Parathyroid adenoma (tissue), 2 donors: ENCODE results near the gene FLRT1.

Experiments used
- H2AFZ ChIP-seq: fragments of 300-600 bp; sonication (generic); one replicate; pipeline ENCODE4 v1.7.0; 2017; ENCODE audit warnings: antibody characterized with exemption, mild to moderate bottlenecking
- H3K27ac ChIP-seq: fragments of 300-600 bp; sonication (generic); one replicate; pipeline ENCODE4 v1.7.0; 2017
- H3K27me3 ChIP-seq: fragments of 300-600 bp; sonication (generic); one replicate; pipeline ENCODE4 v1.7.0; 2017; ENCODE audit warnings: low read length; ENCODE audit not compliant: control insufficient read depth, insufficient read depth
- H3K36me3 ChIP-seq: fragments of 300-600 bp; sonication (generic); one replicate; pipeline ENCODE4 v1.7.0; 2017; ENCODE audit warnings: low read length; ENCODE audit not compliant: control insufficient read depth, insufficient read depth
- H3K4me1 ChIP-seq: fragments of 300-600 bp; sonication (generic); one replicate; pipeline ENCODE4 v1.7.0; 2017; ENCODE audit warnings: control low read depth
- H3K4me2 ChIP-seq: fragments of 300-600 bp; sonication (generic); one replicate; pipeline ENCODE4 v1.7.0; 2017; ENCODE audit warnings: low read length
- H3K4me3 ChIP-seq: fragments of 300-600 bp; sonication (generic); one replicate; pipeline ENCODE4 v1.7.0; 2017; ENCODE audit warnings: low read depth, low read length
- H3K79me2 ChIP-seq: fragments of 300-600 bp; sonication (generic); one replicate; pipeline ENCODE4 v1.7.0; 2017; ENCODE audit warnings: control low read depth
- H3K9ac ChIP-seq: fragments of 300-600 bp; sonication (generic); one replicate; pipeline ENCODE4 v1.7.0; 2017; ENCODE audit warnings: mild to moderate bottlenecking
- H3K9me3 ChIP-seq: fragments of 300-600 bp; sonication (generic); one replicate; pipeline ENCODE4 v1.7.0; 2017; ENCODE audit warnings: low read length; ENCODE audit not compliant: control insufficient read depth
- TF ChIP-seq, protein P1 (sequence below): fragments of 300-600 bp; sonication (generic); IDR thresholded peaks from one replicate; pipeline ENCODE4 v1.7.0; 2017; ENCODE audit warnings: antibody characterized with exemption, mild to moderate bottlenecking
- donor health status: primary hyperparathyroidism.

FLRT1 gene

DNA sequence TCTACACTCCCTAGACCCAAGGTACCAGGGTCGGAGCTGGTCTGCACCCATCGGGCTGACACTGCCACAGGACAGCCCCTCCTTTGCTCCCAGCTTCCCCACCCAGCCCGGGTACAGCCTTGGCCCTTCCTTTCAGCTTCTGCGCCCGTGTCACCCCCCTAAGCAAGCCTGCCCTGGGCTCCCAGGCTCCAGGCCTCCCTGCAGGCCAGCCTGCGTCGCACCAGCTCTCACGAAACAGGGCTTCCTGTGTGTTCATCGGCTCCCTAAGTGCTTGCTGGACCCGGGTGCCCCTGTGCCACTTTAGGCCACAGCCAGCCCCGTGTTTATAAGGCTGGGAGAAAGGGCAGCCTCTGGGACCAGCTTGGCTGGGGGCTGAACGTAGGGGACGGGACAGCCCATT lies 21.1 kb downstream of the FLRT1 start:
- H3K9me3 ChIP-seq: no peaks in the 10 kb centered on the region
- TF ChIP-seq, protein P1, sequence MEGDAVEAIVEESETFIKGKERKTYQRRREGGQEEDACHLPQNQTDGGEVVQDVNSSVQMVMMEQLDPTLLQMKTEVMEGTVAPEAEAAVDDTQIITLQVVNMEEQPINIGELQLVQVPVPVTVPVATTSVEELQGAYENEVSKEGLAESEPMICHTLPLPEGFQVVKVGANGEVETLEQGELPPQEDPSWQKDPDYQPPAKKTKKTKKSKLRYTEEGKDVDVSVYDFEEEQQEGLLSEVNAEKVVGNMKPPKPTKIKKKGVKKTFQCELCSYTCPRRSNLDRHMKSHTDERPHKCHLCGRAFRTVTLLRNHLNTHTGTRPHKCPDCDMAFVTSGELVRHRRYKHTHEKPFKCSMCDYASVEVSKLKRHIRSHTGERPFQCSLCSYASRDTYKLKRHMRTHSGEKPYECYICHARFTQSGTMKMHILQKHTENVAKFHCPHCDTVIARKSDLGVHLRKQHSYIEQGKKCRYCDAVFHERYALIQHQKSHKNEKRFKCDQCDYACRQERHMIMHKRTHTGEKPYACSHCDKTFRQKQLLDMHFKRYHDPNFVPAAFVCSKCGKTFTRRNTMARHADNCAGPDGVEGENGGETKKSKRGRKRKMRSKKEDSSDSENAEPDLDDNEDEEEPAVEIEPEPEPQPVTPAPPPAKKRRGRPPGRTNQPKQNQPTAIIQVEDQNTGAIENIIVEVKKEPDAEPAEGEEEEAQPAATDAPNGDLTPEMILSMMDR: no peak
- no peaks in the 10 kb centered on the region for H3K4me1 ChIP-seq
- no peaks in the 10 kb centered on the region for H3K79me2 ChIP-seq
- no peak overlapping the region for H3K4me2 ChIP-seq
- H3K36me3 ChIP-seq: no peaks in the 10 kb centered on the region
- H2AFZ ChIP-seq: no peak overlapping the region
- no peak overlapping the region for H3K27ac ChIP-seq
- no peaks in the 10 kb centered on the region for H3K27me3 ChIP-seq
- H3K4me3 ChIP-seq: no peak overlapping the region
- H3K9ac ChIP-seq: no peak overlapping the region

DNA sequence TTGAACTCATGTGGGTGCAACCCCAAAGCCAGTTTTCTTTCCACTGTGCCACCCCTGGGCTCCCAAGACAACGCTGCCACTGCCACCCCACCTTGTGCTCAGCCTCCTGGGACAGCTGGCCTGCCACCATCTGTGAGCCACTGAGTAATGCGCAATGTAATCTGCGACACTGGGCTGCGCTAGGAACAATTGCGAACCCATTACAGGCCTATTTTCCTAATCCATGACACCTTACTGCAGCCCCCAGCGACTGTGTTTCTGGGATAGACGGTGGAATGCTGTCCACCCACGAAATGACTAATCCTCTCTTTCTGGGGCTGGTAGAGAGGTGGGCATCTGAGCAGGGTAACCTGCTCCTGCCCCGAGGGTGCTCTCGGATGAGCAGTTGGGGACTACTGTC lies 22.2 kb downstream of the FLRT1 start:
- no peaks in the 10 kb centered on the region for H3K27me3 ChIP-seq
- H3K79me2 ChIP-seq: no peaks in the 10 kb centered on the region
- no peak overlapping the region for H3K27ac ChIP-seq
- no peak overlapping the region for H3K9ac ChIP-seq
- H2AFZ ChIP-seq: no peak overlapping the region
- H3K4me2 ChIP-seq: no peak overlapping the region
- no peaks in the 10 kb centered on the region for H3K4me1 ChIP-seq
- H3K36me3 ChIP-seq: no peaks in the 10 kb centered on the region
- H3K9me3 ChIP-seq: no peaks in the 10 kb centered on the region
- TF ChIP-seq, protein P1: no peak
- H3K4me3 ChIP-seq: no peak overlapping the region

DNA sequence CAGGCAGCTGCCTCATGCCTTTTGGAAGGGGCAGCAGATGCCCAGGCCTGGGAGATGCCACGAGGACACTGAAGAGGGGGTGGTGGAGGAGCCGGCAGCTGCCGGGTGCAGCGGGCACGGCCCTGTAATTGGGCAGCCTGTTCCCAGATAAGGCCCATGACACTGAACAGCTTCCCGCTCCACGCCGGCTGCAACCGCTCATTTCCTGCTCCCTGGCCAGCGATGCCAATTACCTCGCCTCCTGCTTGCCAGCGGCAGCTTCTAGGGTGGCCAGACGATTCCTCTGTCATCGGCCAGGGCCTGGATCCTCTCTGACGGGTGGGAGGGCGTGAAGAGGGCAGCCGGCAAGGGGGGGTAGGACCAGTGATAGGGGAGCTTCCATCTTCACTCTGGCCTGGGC lies 22.8 kb downstream of the FLRT1 start:
- H3K9ac ChIP-seq: no peak overlapping the region
- H3K27ac ChIP-seq: no peak overlapping the region
- H3K27me3 ChIP-seq: no peaks in the 10 kb centered on the region
- H3K36me3 ChIP-seq: no peaks in the 10 kb centered on the region
- H3K4me2 ChIP-seq: no peak overlapping the region
- no peaks in the 10 kb centered on the region for H3K9me3 ChIP-seq
- no peaks in the 10 kb centered on the region for H3K79me2 ChIP-seq
- no peaks in the 10 kb centered on the region for H3K4me1 ChIP-seq
- no peak overlapping the region for H2AFZ ChIP-seq
- TF ChIP-seq, protein P1: no peak
- no peak overlapping the region for H3K4me3 ChIP-seq

DNA sequence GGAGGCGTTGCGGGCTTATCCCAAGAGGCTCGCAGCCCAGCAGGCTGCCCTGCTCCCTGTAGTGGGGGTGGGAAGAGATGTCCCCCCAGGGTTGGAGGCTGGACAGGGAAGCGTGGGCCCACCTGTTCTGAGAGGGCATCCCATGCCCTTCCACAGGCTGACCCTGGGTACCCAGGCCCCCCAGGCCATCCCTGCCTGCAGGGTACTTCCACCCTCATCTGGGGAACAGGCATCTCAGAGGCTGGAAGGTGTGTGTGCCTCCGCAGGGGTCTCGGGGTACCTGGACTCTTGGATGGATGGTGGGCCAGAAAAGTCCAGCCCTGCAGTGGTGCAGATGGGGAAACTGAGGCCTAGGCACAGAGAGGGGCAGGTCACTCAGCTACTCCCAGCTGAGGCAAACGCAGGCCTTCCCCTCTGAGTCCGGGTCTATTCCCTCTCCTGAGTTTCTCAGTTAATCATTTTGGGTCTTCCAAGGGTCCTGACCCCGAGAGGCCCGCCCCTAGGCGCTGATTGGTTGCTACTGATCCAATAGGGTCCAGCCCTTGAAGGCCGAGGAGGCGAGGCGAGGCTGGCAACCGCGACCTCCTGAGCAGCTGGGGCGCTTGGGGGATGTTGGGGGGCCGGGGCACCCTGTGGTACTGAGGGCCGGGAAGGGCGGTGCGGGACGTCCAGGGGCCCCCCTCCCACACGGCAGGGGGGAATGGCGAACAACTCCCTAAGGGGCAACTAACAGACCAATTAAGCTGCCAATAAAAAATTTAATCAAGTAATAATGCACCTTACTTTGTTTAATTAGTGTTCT lies 23.8 kb downstream of the FLRT1 start:
- Histone ChIP-seq H2AFZ (no peak overlapping the region), H3K4me2 (no peak overlapping the region), H3K36me3 (no peaks in the 10 kb centered on the region), H3K27me3 (no peaks in the 10 kb centered on the region), H3K9me3 (no peaks in the 10 kb centered on the region), H3K4me1 (no peaks in the 10 kb centered on the region), H3K27ac (no peak overlapping the region), H3K9ac (no peak overlapping the region), H3K79me2 (no peaks in the 10 kb centered on the region), H3K4me3 (no peak overlapping the region)
- TF ChIP-seq, protein P1: no peak
